ENCODE results near the gene CFAP69. TPM values are rescaled to one million over a fixed set of nuclear protein-coding genes. Genes with fewer than 3 reads are reported as not detected.

CFAP69 gene
- total and polyA plus RNA-seq, 10 of the 15 experiments (the other 5 are each of a cell fraction or from before 2014, with no cell fraction given): 0.11 to 3.1 (median 0.48) TPM; not detected in 1

- ChIA-PET CTCF (no interaction called here), SMC1A (ENCODE audit: uncharacterized antibody, unreplicated experiment) (no interaction called here), POLR2A (no interaction called here), RAD21 (ENCODE audit: unreplicated experiment) (no interaction called here)
- H3K27ac ChIP-seq (ENCODE audit: control insufficient read depth, insufficient read depth): no peak overlapping the region
- no peak for FAIRE-seq
- no peaks in the 10 kb centered on the region for H3K9me3 ChIP-seq (replicated peaks; ENCODE audit: control insufficient read depth, insufficient read depth, low read length)
- H3K4me2 ChIP-seq (ENCODE audit: control insufficient read depth, insufficient read depth): no peak overlapping the region
- no peaks in the 10 kb centered on the region for H3K79me2 ChIP-seq (ENCODE audit: control insufficient read depth, insufficient read depth, low read length)
- BruUV-seq (replicated peaks): no TSS peak
- DNase-seq (ENCODE audit: low read depth, low spot score): no peak
- 44% methylated on average over 2 of the region's 2 CpGs for WGBS (ENCODE audit: insufficient coverage, insufficient replicate concordance, low lambda C conversion rate, missing lambda C conversion rate)
- in situ Hi-C loops (cut with MboI) (no loop called here), intact Hi-C loops (cut with micrococcal nuclease; ENCODE audit: unreplicated experiment) (no loop called here)
- no peak overlapping the region for H3K9ac ChIP-seq (ENCODE audit: control insufficient read depth, insufficient read depth, low read length)
- no peak overlapping the region for H3K4me3 ChIP-seq
- ATAC-seq: no peak
- H3K27me3 ChIP-seq (replicated peaks in 1 of 2; ENCODE audit: control insufficient read depth in 2 of 2, insufficient read depth in 2 of 2, low read length in 1 of 2): no peaks in the 10 kb centered on the region
- no peaks in the 10 kb centered on the region for H4K20me1 ChIP-seq (ENCODE audit: control insufficient read depth, insufficient read depth)
- no peaks in the 10 kb centered on the region for H3K36me3 ChIP-seq (ENCODE audit: control insufficient read depth in 2 of 2, insufficient read depth in 2 of 2, low read length in 1 of 2)
- H2AFZ ChIP-seq (ENCODE audit: control insufficient read depth, low read depth, low read length): no peak overlapping the region
- H3K4me1 ChIP-seq (ENCODE audit: control insufficient read depth, insufficient read depth, low read length): no peaks in the 10 kb centered on the region
- TF ChIP-seq POLR2A (IDR thresholded peaks at IDR 0.05; ENCODE audit: low read depth, low read length) (no peak), CUX1 (IDR thresholded peaks at IDR 0.05; ENCODE audit: insufficient replicate concordance, low read depth, low read length) (no peak), ASH2L (IDR thresholded peaks at IDR 0.05; ENCODE audit: borderline replicate concordance, low read depth) (no peak), NFYB (IDR thresholded peaks at IDR 0.05; ENCODE audit: insufficient read depth, low read depth, low read length) (no peak), FOXK2 (IDR thresholded peaks at IDR 0.05) (no peak), USF1 (IDR thresholded peaks at IDR 0.05; ENCODE audit: borderline replicate concordance, extremely low read length, insufficient read depth, low read depth, low read length) (no peak), CHD2 (IDR thresholded peaks at IDR 0.05; ENCODE audit: borderline replicate concordance, low read depth, low read length) (no peak), SMAD1 (IDR thresholded peaks at IDR 0.05; ENCODE audit: low read depth, partially characterized antibody) (no peak), NFIC (IDR thresholded peaks at IDR 0.05; ENCODE audit: low read depth, low read length) (no peak), SREBF2 (IDR thresholded peaks at IDR 0.05; ENCODE audit: low read length) (no peak), RAD51 (IDR thresholded peaks at IDR 0.05) (no peak), ZNF217 (IDR thresholded peaks at IDR 0.05) (no peak), BCL3 (IDR thresholded peaks at IDR 0.05; ENCODE audit: borderline replicate concordance, insufficient read depth, low read depth, low read length, poor library complexity, severe bottlenecking) (no peak), BCLAF1 (IDR thresholded peaks at IDR 0.05) (no peak)
These were observed 43.3 kb upstream of the CFAP69 start for GRCh38 chr7:90201500-90202195.

Data from GM12878 (cell line).